ENCODE results near the gene RHBDL3. TPM values are rescaled to one million over a fixed set of nuclear protein-coding genes. Genes with fewer than 3 reads are reported as not detected.
"Not testable (repeated sequence)": the region's sequence is repeated elsewhere in the genome, so short reads cannot be mapped to it uniquely, and the experiment has no call there.

Gene RHBDL3
- polyA plus RNA-seq, 1 donor from 2014 or later = 0.25 TPM

GRCh38 chr17:32318071-32318470 lies 52.4 kb downstream of the RHBDL3 start:
- no peak overlapping the region for H3K27ac ChIP-seq (ENCODE audit: low read length)
- H3K9me2 ChIP-seq (ENCODE audit: insufficient read depth, low read length) = no peaks in the 10 kb centered on the region
- H3K9ac ChIP-seq (ENCODE audit: low read length) = no peak overlapping the region
- no peak overlapping the region for H3K4me3 ChIP-seq (ENCODE audit: low read length)
- no peaks in the 10 kb centered on the region for H4K20me1 ChIP-seq (ENCODE audit: insufficient read depth)
- TF ChIP-seq POLR2AphosphoS5 (IDR thresholded peaks at IDR 0.05) (no peak), SMC3 (conservative IDR thresholded peaks at IDR 0.05; ENCODE audit: poor library complexity) (no peak), RAD21 (conservative IDR thresholded peaks at IDR 0.05) (no peak), MXI1 (conservative IDR thresholded peaks at IDR 0.05; ENCODE audit: poor library complexity, severe bottlenecking) (no peak), REST (IDR thresholded peaks at IDR 0.05; ENCODE audit: borderline replicate concordance) (no peak), EP300 (conservative IDR thresholded peaks at IDR 0.05; ENCODE audit: poor library complexity, severe bottlenecking) (no peak), EZH2 (IDR thresholded peaks at IDR 0.05; ENCODE audit: borderline replicate concordance, insufficient read depth, low read length, poor library complexity, severe bottlenecking) (no peak), TAF1 (IDR thresholded peaks at IDR 0.05; ENCODE audit: low read depth) (no peak), CTCF (IDR thresholded peaks at IDR 0.05; ENCODE audit: poor library complexity, severe bottlenecking) (no peak)
- H3K79me2 ChIP-seq (replicated peaks; ENCODE audit: insufficient read depth, low read length) = no peaks in the 10 kb centered on the region
- no peaks in the 10 kb centered on the region for H3K36me3 ChIP-seq (ENCODE audit: insufficient read depth, low read length)
- no peaks in the 10 kb centered on the region for H3K9me3 ChIP-seq (ENCODE audit: low read length)
- no peaks in the 10 kb centered on the region for H3K27me3 ChIP-seq (ENCODE audit: insufficient read depth, low read depth, low read length)
- no peaks in the 10 kb centered on the region for H3F3A ChIP-seq (ENCODE audit: insufficient read depth, low read length, poor library complexity, severe bottlenecking)
- no peak overlapping the region for H2AFZ ChIP-seq (ENCODE audit: low read depth, low read length)
- no peak overlapping the region for H3K4me2 ChIP-seq (ENCODE audit: low read length)

GRCh38 chr17:32319548-32319905 lies 53.9 kb downstream of the RHBDL3 start:
- Histone ChIP-seq H3K4me2 (ENCODE audit: low read length) (no peak overlapping the region), H4K20me1 (ENCODE audit: insufficient read depth) (no peaks in the 10 kb centered on the region), H3K9me3 (ENCODE audit: low read length) (no peaks in the 10 kb centered on the region), H3K9me2 (ENCODE audit: insufficient read depth, low read length) (no peaks in the 10 kb centered on the region), H3K9ac (ENCODE audit: low read length) (no peak overlapping the region), H3K36me3 (ENCODE audit: insufficient read depth, low read length) (no peaks in the 10 kb centered on the region), H3K27me3 (ENCODE audit: insufficient read depth, low read depth, low read length) (no peaks in the 10 kb centered on the region), H2AFZ (ENCODE audit: low read depth, low read length) (no peak overlapping the region), H3K27ac (ENCODE audit: low read length) (no peak overlapping the region), H3K79me2 (replicated peaks; ENCODE audit: insufficient read depth, low read length) (no peaks in the 10 kb centered on the region), H3F3A (ENCODE audit: insufficient read depth, low read length, poor library complexity, severe bottlenecking) (no peaks in the 10 kb centered on the region), H3K4me3 (ENCODE audit: low read length) (no peak overlapping the region)
- TF ChIP-seq RAD21 (conservative IDR thresholded peaks at IDR 0.05) = peak; percentile 70
- TF ChIP-seq TAF1 (IDR thresholded peaks at IDR 0.05; ENCODE audit: low read depth) = no peak
- TF ChIP-seq EP300 (conservative IDR thresholded peaks at IDR 0.05; ENCODE audit: poor library complexity, severe bottlenecking) = no peak
- TF ChIP-seq MXI1 (conservative IDR thresholded peaks at IDR 0.05; ENCODE audit: poor library complexity, severe bottlenecking) = no peak
- TF ChIP-seq SMC3 (conservative IDR thresholded peaks at IDR 0.05; ENCODE audit: poor library complexity) = peak; percentile 67
- no peak for TF ChIP-seq EZH2 (IDR thresholded peaks at IDR 0.05; ENCODE audit: borderline replicate concordance, insufficient read depth, low read length, poor library complexity, severe bottlenecking)
- no peak for TF ChIP-seq REST (IDR thresholded peaks at IDR 0.05; ENCODE audit: borderline replicate concordance)
- TF ChIP-seq CTCF (IDR thresholded peaks at IDR 0.05; ENCODE audit: poor library complexity, severe bottlenecking) = peak; percentile 74
- no peak for TF ChIP-seq POLR2AphosphoS5 (IDR thresholded peaks at IDR 0.05)

- not testable (repeated sequence) for H3K27ac ChIP-seq (ENCODE audit: low read length); H3K36me3 ChIP-seq (ENCODE audit: insufficient read depth, low read length); H3K27me3 ChIP-seq (ENCODE audit: insufficient read depth, low read depth, low read length)
Measured at GRCh38 chr17:32320080-32320479, 54.4 kb downstream of the RHBDL3 start.

More at GRCh38 chr17:32320080-32320479, 54.4 kb downstream of the RHBDL3 start:
- not testable (repeated sequence) for H3F3A ChIP-seq (ENCODE audit: insufficient read depth, low read length, poor library complexity, severe bottlenecking); H2AFZ ChIP-seq (ENCODE audit: low read depth, low read length); H4K20me1 ChIP-seq (ENCODE audit: insufficient read depth); H3K9ac ChIP-seq (ENCODE audit: low read length); H3K79me2 ChIP-seq (replicated peaks; ENCODE audit: insufficient read depth, low read length); H3K4me3 ChIP-seq (ENCODE audit: low read length); H3K9me2 ChIP-seq (ENCODE audit: insufficient read depth, low read length); H3K9me3 ChIP-seq (ENCODE audit: low read length); H3K4me2 ChIP-seq (ENCODE audit: low read length)
